ENCODE data around the gene RGPD5.
"Not testable (repeated sequence)": the region's sequence is repeated elsewhere in the genome, so short reads cannot be mapped to it uniquely, and the experiment has no call there.

The RGPD5 gene

DNA sequence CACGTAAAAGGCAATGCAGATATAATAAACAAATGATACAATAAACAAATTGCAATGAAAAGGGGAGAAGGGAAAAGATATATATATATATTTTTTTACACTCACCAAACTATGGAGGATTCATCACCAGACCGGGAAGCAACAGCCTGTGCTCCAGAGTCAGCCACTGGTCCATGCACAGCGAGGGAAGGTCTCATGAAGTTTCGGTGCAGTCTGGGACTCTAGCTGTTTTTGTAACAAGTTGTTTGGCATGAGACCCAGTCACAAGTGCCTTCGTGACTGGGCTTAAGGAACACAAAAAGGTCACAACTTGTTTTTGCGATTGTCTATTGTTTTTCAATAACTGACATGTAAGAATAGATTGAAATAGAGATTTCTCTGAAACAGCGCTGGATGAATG is 99.6 kb downstream of the RGPD5 start:
- not testable (repeated sequence) for DNase-seq (ENCODE audit: low read depth)

DNA sequence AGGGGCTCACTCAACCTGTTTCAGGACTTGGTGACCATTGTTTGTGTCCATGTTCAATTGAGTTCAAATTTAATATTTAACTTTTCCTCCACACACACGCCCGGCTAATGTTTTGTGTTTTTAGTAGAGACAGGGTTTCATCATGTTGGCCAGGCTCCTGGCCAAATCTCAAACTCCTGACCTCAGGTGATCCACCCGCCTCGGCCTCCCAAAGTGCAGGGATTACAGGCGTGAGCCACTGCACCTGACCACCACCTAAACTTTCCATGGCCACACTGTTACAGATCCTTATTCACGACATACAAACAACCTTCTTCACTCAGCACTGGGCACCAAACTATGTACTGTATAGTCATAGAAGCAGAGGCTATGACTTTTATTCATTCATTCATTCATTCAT is 100.0 kb downstream of the RGPD5 start:
- DNase-seq (ENCODE audit: low read depth), result not testable (repeated sequence)

DNA sequence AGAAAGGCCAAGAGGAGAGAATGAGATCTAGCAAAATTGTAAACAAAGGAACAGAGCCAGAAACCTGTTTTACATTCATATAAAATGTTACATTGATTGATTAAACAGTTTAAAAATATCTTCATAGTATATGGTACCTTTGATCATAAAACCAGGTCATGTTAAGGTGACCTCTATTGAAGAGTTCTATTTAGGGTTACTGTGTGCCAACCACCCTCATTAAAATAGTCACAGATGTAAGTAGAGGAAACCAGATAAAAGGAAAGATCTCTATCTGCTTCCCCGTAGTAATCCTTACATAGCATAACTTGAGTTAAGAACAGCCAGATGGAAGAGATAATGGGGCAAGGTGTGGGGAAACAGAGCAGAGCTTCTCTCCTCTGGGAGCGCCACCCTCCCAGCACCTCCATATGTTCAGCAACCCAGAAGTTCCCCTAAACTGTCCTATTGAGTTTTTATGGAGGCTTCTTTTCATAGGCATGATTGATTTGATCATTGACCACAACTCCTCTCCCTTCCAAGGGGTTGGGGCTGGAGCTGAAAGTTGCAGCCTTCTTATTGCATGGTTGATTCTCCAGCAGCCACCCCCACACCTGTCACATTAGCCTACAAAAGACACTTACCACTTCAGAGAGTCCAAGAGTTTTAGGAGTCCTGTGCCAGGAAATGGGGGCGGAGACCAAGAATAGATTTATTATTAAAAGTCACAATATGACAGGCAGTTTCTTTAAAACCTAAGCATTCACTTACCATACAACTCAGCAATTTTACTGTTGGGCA is 101.2 kb downstream of the RGPD5 start:
- not testable (repeated sequence) for DNase-seq (ENCODE audit: low read depth)

DNA sequence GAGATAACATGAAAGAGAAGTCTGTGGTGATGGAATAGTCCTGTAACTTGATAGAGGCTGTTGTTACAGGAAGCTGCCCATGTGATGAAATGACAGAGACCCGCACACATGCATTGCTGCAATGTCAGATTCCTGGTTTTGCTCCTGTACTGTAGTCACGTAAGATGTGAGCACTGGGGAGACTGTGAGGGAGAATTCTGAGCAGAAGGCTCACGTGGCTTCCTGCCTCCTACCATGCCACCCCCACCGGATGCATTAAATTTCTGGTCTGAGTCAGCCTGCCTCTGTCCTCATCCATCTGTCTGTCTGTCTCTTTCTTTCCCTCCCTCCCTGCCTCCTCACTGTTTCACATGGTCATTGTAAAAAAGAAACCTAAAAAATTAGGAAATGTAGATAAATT is 102.1 kb downstream of the RGPD5 start:
- DNase-seq (ENCODE audit: low read depth), result not testable (repeated sequence)

DNA sequence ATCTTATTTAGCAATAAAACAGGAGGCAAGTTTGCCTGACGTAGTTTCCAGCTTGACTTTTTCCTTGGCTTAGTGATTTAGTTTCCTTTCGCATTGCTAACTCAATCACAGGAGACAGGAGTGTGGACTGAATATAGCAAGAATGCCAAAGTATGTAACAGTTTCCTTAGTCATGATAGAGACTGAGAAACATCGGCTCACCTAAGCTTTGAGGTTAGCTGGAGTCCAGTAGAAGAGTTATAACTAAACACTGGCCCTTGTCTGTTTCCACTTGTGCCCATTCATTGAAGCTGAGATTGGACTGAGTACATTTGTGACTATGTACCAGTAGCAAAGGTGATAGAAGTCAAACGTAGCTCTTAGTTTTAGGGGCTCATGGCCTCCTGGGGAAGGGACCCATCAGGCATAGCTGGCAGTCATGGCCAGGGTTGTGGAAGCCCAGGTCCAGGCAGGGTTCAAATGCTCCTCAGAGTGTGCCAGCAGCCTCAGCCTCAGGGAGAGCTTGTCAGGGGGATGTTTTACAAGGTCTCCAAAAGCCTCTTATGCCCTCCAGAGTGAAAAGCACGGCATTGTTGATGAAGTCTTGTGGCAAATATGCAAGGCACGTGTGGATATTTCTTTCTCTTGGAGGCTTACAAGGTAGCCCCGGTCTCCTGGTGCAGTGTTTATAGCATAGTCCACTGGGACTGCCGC is 103.8 kb downstream of the RGPD5 start:
- not testable (repeated sequence) for DNase-seq (ENCODE audit: low read depth)

DNA sequence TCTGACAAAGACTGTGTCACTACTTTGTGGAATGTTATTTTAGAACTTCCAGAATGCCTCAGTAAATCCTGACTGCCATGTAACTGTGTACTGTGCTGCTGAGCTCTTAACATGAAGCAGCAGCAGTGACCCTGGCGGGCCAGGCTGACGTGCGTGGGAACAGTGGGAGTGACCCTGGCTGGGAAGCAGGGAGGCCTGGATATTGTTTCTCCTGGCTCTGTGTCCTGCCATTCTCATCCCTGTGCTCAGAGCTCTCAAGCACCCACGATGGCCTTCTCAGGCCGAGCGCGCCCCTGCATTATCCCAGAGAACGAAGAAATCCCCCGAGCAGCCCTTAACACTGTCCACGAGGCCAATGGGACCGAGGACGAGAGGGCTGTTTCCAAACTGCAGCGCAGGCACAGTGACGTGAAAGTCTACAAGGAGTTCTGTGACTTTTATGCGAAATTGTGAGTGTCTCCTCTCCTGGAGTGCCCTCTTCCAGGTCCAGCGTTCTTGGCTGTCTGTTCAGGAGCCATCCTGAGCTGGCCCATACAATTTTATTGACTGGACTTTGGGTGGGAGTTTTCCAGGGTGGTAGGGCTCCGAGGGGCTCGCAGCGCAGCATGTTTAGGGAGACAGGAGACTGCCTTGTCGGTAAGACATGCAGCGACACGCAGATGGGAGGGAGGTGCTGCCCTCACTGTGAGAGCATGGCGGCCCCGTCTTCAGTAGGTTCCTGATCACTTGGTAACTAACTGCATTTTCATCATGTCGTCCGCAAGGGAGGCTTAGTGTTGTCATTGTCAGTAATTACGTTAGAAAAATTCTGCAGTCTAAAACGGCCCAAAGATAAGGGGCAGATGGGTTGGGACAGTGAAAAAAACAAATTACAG is 104.6 kb downstream of the RGPD5 start, which contains the start of gene LIMS3:
TSS of gene LIMS3 (plus strand) at position 227 of the 875 bp plus-strand sequence. CDS start at position 268, 41 bp downstream.
- not testable (repeated sequence) for DNase-seq (ENCODE audit: low read depth)

DNA sequence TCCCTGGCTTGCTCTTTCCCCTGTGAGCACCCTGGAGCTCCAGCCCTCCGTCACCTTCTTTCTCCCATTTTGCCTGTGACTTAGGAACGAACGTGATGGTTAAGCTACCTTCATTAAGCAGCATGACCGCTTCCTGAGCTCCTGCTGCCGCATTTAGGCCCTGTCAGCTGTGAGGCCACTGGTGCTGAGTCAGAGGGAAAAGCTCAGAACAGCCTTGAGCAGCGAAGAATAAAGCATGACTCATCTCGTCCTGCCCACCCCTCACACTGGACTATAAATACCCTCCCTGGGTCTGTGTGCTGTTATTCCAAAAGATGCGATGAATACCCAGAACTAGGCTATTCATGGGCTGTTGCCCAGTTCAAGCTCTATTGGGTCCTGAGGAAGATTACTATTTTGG is 111.7 kb downstream of the RGPD5 start:
- not testable (repeated sequence) for DNase-seq (ENCODE audit: low read depth)

Measured in T-helper 22 cell (primary cell).